PC-9 (cell line): Measurements from ENCODE around the gene CAP2. TPM values are rescaled to one million over a fixed set of nuclear protein-coding genes. Genes with fewer than 3 reads are reported as not detected.

Source experiments
- BruUV-seq: library from RNA; stranded (reverse); fragments of 400-500 nt; replicated peaks from 2 replicates; lab custom pipeline; 2021; lab: Mats Ljungman, UMichigan
- CTCF ChIA-PET: fragments of 300-600 bp; sonication (Branson Sonifier 250); formaldehyde crosslinking; loops from one replicate; lab custom pipeline; 2022; ENCODE audit warnings: antibody characterized with exemption; lab: Charles Lee
- POLR2A ChIA-PET: fragments of 300-600 bp; sonication (Branson Sonifier 250); formaldehyde crosslinking; loops from one replicate; lab custom pipeline; 2022; ENCODE audit warnings: antibody characterized with exemption; ENCODE audit not compliant: unreplicated experiment; lab: Charles Lee
- DNase-seq, 2 experiments: peaks; one replicate each; pipeline versions ENCODE4 v3.0.0 to v3.0.0-alpha.2; 2015 to 2022; ENCODE audit warnings: mixed read lengths in 1 of 2
- H2AFZ ChIP-seq: fragments of 200-600 bp; sonication (generic); 2 replicates; pipeline ENCODE4 v1.8.1; 2017; ENCODE audit warnings: antibody characterized with exemption
- H3F3A ChIP-seq: fragments of 200-600 bp; sonication (generic); 2 replicates; pipeline ENCODE4 v1.8.1; 2017; ENCODE audit warnings: antibody characterized with exemption, mild to moderate bottlenecking, low read depth; ENCODE audit not compliant: insufficient read depth
- H3K27ac ChIP-seq: fragments of 200-600 bp; sonication (generic); 2 replicates; pipeline ENCODE4 v1.6.1; 2016; ENCODE audit warnings: mixed run types
- H3K27me3 ChIP-seq: fragments of 200-600 bp; sonication (generic); 2 replicates; pipeline ENCODE4 v1.6.1; 2016; ENCODE audit warnings: low read depth, mixed run types; ENCODE audit not compliant: insufficient read depth
- H3K36me3 ChIP-seq: fragments of 200-600 bp; sonication (generic); 2 replicates; pipeline ENCODE4 v1.6.1; 2016; ENCODE audit warnings: low read depth, mixed run types
- H3K4me1 ChIP-seq: fragments of 200-600 bp; sonication (generic); replicated peaks from 2 replicates; pipeline ENCODE4 v1.6.1; 2016; ENCODE audit warnings: mixed run types; ENCODE audit not compliant: insufficient read depth
- H3K4me2 ChIP-seq: fragments of 200-600 bp; sonication (generic); 2 replicates; pipeline ENCODE4 v1.6.1; 2017; ENCODE audit warnings: mixed run types
- H3K4me3 ChIP-seq: fragments of 200-600 bp; sonication (generic); 2 replicates; pipeline ENCODE4 v1.6.1; 2016; ENCODE audit warnings: mixed run types
- H3K79me2 ChIP-seq: fragments of 200-600 bp; sonication (generic); 2 replicates; pipeline ENCODE4 v1.6.1; 2017; ENCODE audit warnings: low read depth, mixed run types
- H3K9me2 ChIP-seq: fragments of 200-600 bp; sonication (generic); 2 replicates; pipeline ENCODE4 v1.8.1; 2017; ENCODE audit warnings: mild to moderate bottlenecking; ENCODE audit not compliant: insufficient read depth
- H3K9me3 ChIP-seq: fragments of 200-600 bp; sonication (generic); 2 replicates; pipeline ENCODE4 v1.8.1; 2016; ENCODE audit warnings: low read depth; ENCODE audit not compliant: insufficient read depth
- H4K20me1 ChIP-seq: fragments of 200-600 bp; sonication (generic); 2 replicates; pipeline ENCODE4 v1.8.1; 2017; ENCODE audit not compliant: insufficient read depth
- EZH2 ChIP-seq: fragments of 200-600 bp; sonication (generic); IDR thresholded peaks from 2 replicates; pipeline ENCODE4 v1.8.0; 2017; ENCODE audit warnings: antibody characterized with exemption, low read depth
- intact Hi-C: fragments of 100-400 bp; cut with micrococcal nuclease; formaldehyde crosslinking; loops from one replicate; pipeline ENCODE4 v1.10.0; 2022; ENCODE audit not compliant: unreplicated experiment
- total RNA-seq: library from RNA; stranded (reverse); gene quantifications from 2 replicates; pipeline ENCODE4 v1.2.3, GENCODE V29; 2021
- TF ChIP-seq, protein P1 (sequence below): fragments of 200-600 bp; sonication (generic); conservative IDR thresholded peaks from 2 replicates; pipeline ENCODE4 v1.6.1; 2017; ENCODE audit warnings: mixed run types, antibody characterized with exemption, mild to moderate bottlenecking, moderate library complexity

The CAP2 gene
- total RNA-seq, 1 experiment from 2014 or later: 12.0 TPM

DNA sequence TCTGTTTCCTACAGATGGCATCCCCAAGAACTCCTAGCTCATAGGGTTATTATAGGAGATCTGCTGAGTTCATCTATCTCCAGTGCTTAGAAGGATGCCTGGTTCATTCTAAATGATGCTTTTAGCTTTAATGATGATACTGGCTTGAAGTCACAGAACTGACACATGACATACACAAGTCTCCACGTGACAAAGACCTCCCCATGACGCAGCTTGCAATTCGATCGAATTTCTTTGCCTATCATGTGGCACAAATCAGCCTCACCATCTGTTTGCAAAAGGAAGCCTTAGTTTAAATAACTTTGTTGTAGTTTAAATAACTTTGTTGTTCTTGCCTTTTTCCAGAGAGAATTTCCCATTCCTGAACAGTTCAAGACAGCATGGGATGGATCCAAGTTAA lies 162.6 kb downstream of the CAP2 start:
- H4K20me1 ChIP-seq: no peaks in the 10 kb centered on the region
- no peak overlapping the region for H3K27ac ChIP-seq
- no peaks in the 10 kb centered on the region for H3K9me2 ChIP-seq
- intact Hi-C loops: no loop called here
- no peaks in the 10 kb centered on the region for H3K36me3 ChIP-seq
- TF ChIP-seq, protein P1, sequence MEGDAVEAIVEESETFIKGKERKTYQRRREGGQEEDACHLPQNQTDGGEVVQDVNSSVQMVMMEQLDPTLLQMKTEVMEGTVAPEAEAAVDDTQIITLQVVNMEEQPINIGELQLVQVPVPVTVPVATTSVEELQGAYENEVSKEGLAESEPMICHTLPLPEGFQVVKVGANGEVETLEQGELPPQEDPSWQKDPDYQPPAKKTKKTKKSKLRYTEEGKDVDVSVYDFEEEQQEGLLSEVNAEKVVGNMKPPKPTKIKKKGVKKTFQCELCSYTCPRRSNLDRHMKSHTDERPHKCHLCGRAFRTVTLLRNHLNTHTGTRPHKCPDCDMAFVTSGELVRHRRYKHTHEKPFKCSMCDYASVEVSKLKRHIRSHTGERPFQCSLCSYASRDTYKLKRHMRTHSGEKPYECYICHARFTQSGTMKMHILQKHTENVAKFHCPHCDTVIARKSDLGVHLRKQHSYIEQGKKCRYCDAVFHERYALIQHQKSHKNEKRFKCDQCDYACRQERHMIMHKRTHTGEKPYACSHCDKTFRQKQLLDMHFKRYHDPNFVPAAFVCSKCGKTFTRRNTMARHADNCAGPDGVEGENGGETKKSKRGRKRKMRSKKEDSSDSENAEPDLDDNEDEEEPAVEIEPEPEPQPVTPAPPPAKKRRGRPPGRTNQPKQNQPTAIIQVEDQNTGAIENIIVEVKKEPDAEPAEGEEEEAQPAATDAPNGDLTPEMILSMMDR: no peak
- no peak for TF ChIP-seq EZH2
- no peak overlapping the region for H3K4me2 ChIP-seq
- H3K27me3 ChIP-seq: no peaks in the 10 kb centered on the region
- H3K79me2 ChIP-seq: no peaks in the 10 kb centered on the region
- H3K9me3 ChIP-seq: no peaks in the 10 kb centered on the region
- no peaks in the 10 kb centered on the region for H3K4me1 ChIP-seq
- no TSS peak for BruUV-seq
- H3K4me3 ChIP-seq: no peak overlapping the region
- no peak overlapping the region for H2AFZ ChIP-seq
- DNase-seq: no peak
- ChIA-PET POLR2A (no interaction called here), CTCF (no interaction called here)
- H3F3A ChIP-seq: no peaks in the 10 kb centered on the region

DNA sequence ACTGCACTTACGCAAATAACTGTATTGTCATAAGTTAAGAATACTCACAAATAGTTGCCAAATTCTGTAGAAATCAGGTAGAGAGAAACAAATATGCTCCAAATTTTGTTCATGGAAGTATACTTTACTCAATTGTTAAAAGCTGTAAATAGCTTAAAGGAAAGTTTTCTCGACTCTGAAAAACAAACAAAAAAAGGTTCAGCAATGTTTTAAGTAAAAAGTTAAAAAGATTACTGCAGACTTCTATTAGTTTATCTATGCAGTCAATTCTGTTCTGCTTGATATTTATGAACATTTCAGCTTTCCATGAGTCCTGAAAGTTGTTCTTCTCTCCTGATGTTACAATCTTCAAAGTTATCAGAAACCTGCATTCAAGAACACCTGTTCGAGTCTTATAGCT lies 169.2 kb downstream of the CAP2 start:
- CTCF ChIA-PET: no interaction called here

DNA sequence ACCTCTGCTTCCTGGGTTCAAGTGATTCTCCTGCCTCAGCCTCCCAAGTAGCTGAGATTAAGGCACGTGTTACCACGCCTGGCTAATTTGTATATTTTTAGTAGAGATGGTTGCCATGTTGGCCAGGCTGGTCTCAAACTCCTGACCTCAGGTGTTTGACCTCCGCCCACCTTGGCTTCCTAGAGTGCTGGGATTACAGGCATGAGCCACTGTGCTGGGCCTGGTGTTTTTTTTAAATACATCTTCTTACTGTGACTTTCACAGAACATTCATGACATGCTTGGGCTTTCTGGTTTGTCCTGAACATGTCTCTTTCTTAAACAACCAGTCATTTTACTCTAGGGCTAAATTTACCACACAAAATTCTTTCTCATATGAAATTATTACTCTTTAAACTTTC lies 172.0 kb downstream of the CAP2 start:
- ChIA-PET POLR2A (no interaction called here), CTCF (no interaction called here)
- Histone ChIP-seq H3K4me3 (no peak overlapping the region), H3K27me3 (no peaks in the 10 kb centered on the region), H4K20me1 (no peaks in the 10 kb centered on the region), H3K4me1 (no peaks in the 10 kb centered on the region), H3K9me3 (no peaks in the 10 kb centered on the region; the same call in 1 of the 2 replicates), H3K9me2 (no peaks in the 10 kb centered on the region), H3K4me2 (no peak overlapping the region), H2AFZ (no peak overlapping the region), H3F3A (no peaks in the 10 kb centered on the region), H3K36me3 (no peaks in the 10 kb centered on the region), H3K79me2 (no peaks in the 10 kb centered on the region), H3K27ac (no peak overlapping the region)
- DNase-seq: no peak
- intact Hi-C loops: no loop called here
- no TSS peak for BruUV-seq
- TF ChIP-seq, protein P1: no peak
- no peak for TF ChIP-seq EZH2

More for the DNA sequence above, 169.2 kb downstream of the CAP2 start:
- no peak overlapping the region for H3K4me3 ChIP-seq
- H3K79me2 ChIP-seq: no peaks in the 10 kb centered on the region
- H3K9me2 ChIP-seq: no peaks in the 10 kb centered on the region
- no peak for TF ChIP-seq EZH2
- TF ChIP-seq, protein P1: no peak
- no peaks in the 10 kb centered on the region for H3K4me1 ChIP-seq
- no peak overlapping the region for H3K27ac ChIP-seq
- no peak overlapping the region for H3K4me2 ChIP-seq
- POLR2A ChIA-PET: no interaction called here
- H4K20me1 ChIP-seq: no peaks in the 10 kb centered on the region
- no peak for DNase-seq
- H3F3A ChIP-seq: no peaks in the 10 kb centered on the region
- H3K27me3 ChIP-seq: no peaks in the 10 kb centered on the region
- H2AFZ ChIP-seq: no peak overlapping the region
- no TSS peak for BruUV-seq
- no peaks in the 10 kb centered on the region; the same call in 1 of the 2 replicates for H3K9me3 ChIP-seq
- intact Hi-C loops: no loop called here
- H3K36me3 ChIP-seq: no peaks in the 10 kb centered on the region
